H9 (cell line): ENCODE measurements around the gene KCTD2. TPM values are rescaled to one million over a fixed set of nuclear protein-coding genes. Genes with fewer than 3 reads are reported as not detected.
A peak's percentile ranks its signal among the peaks of the same experiment; 100 is the strongest.

Source experiments
- DNase-seq: peaks from one replicate; pipeline ENCODE4 v3.0.0-alpha.2; 2017
- H2AFZ ChIP-seq: one replicate; pipeline ENCODE4 v1.6.1; 2013; ENCODE audit warnings: mild to moderate bottlenecking, low read length, control low read depth, moderate library complexity
- H2AK5ac ChIP-seq: 2 replicates; pipeline ENCODE4 v1.6.1; 2013; ENCODE audit warnings: low read length, control low read depth, mixed read lengths; ENCODE audit not compliant: insufficient read length
- H2BK120ac ChIP-seq: one replicate; pipeline ENCODE4 v1.6.1; 2013; ENCODE audit warnings: low read depth, mild to moderate bottlenecking, low read length, control low read depth, inconsistent platforms; ENCODE audit not compliant: poor library complexity, severe bottlenecking
- H2BK12ac ChIP-seq: 2 replicates; pipeline ENCODE4 v1.6.1; 2013; ENCODE audit warnings: low read length, control low read depth, mixed read lengths, low read depth; ENCODE audit not compliant: insufficient read length
- H2BK15ac ChIP-seq: 2 replicates; pipeline ENCODE4 v1.6.1; 2013; ENCODE audit warnings: low read depth, low read length, control low read depth
- H2BK20ac ChIP-seq: one replicate; pipeline ENCODE4 v1.6.1; 2013; ENCODE audit warnings: low read depth, mild to moderate bottlenecking, low read length, control low read depth, inconsistent platforms; ENCODE audit not compliant: poor library complexity, severe bottlenecking
- H2BK5ac ChIP-seq: 2 replicates; pipeline ENCODE4 v1.6.1; 2013; ENCODE audit warnings: low read length, control low read depth, mixed read lengths; ENCODE audit not compliant: insufficient read length
- H3K14ac ChIP-seq: 2 replicates; pipeline ENCODE4 v1.6.1; 2013; ENCODE audit warnings: low read length, control low read depth; ENCODE audit not compliant: insufficient read depth
- H3K18ac ChIP-seq: 2 replicates; pipeline ENCODE4 v1.6.1; 2013; ENCODE audit warnings: low read depth, mild to moderate bottlenecking, mixed read lengths, low read length, control low read depth; ENCODE audit not compliant: insufficient read length
- H3K23ac ChIP-seq: 2 replicates; pipeline ENCODE4 v1.6.1; 2013; ENCODE audit warnings: low read length, control low read depth, mixed read lengths, low read depth; ENCODE audit not compliant: insufficient read length
- H3K23me2 ChIP-seq: 2 replicates; pipeline ENCODE4 v1.6.1; 2013; ENCODE audit warnings: low read depth, mild to moderate bottlenecking, mixed read lengths, low read length, control low read depth; ENCODE audit not compliant: insufficient read length, poor library complexity, severe bottlenecking
- H3K27ac ChIP-seq: 2 replicates; pipeline ENCODE4 v1.5.1; 2013; ENCODE audit warnings: low read length, control low read depth, mixed read lengths, low read depth; ENCODE audit not compliant: insufficient read length
- H3K27me3 ChIP-seq: 2 replicates; pipeline ENCODE4 v1.6.1; 2013; ENCODE audit warnings: low read length, control low read depth, inconsistent platforms; ENCODE audit not compliant: insufficient read depth
- H3K4ac ChIP-seq: 2 replicates; pipeline ENCODE4 v1.6.1; 2013; ENCODE audit warnings: low read depth, mild to moderate bottlenecking, control low read depth, inconsistent platforms, low read length, moderate library complexity
- H3K4me1 ChIP-seq: 2 replicates; pipeline ENCODE4 v1.6.1; 2013; ENCODE audit warnings: low read length, control low read depth, inconsistent platforms; ENCODE audit not compliant: insufficient read depth
- H3K4me2 ChIP-seq: 2 replicates; pipeline ENCODE4 v1.6.1; 2013; ENCODE audit warnings: low read length, control low read depth, mixed read lengths; ENCODE audit not compliant: insufficient read length, insufficient read depth
- H3K56ac ChIP-seq: 2 replicates; pipeline ENCODE4 v1.6.1; 2013; ENCODE audit warnings: low read depth, mild to moderate bottlenecking, mixed read lengths, low read length, control low read depth; ENCODE audit not compliant: insufficient read length
- H3K79me1 ChIP-seq: 2 replicates; pipeline ENCODE4 v1.6.1; 2013; ENCODE audit warnings: low read depth, mild to moderate bottlenecking, moderate library complexity, low read length, control low read depth, inconsistent platforms; ENCODE audit not compliant: insufficient read depth, poor library complexity, severe bottlenecking
- H3K79me2 ChIP-seq: 2 replicates; pipeline ENCODE4 v1.6.1; 2013; ENCODE audit warnings: low read length, control low read depth, inconsistent platforms; ENCODE audit not compliant: insufficient read depth
- H3K9ac ChIP-seq: 2 replicates; pipeline ENCODE4 v1.6.1; 2013; ENCODE audit warnings: low read length, control low read depth, mixed read lengths; ENCODE audit not compliant: insufficient read length; ENCODE audit errors: extremely low read depth
- H3K9me3 ChIP-seq: one replicate; pipeline ENCODE4 v1.6.1; 2013; ENCODE audit warnings: low read depth, low read length, inconsistent platforms; ENCODE audit not compliant: control insufficient read depth
- H3T11ph ChIP-seq: one replicate; pipeline ENCODE4 v1.6.1; 2013; ENCODE audit warnings: mild to moderate bottlenecking, low read length, control low read depth, inconsistent platforms
- H4K20me1 ChIP-seq: one replicate; pipeline ENCODE4 v1.6.1; 2013; ENCODE audit not compliant: control insufficient read depth, insufficient read length, insufficient read depth
- H4K5ac ChIP-seq: 2 replicates; pipeline ENCODE4 v1.6.1; 2013; ENCODE audit warnings: low read depth, mild to moderate bottlenecking, mixed read lengths, low read length, control low read depth; ENCODE audit not compliant: insufficient read length
- H4K8ac ChIP-seq: replicated peaks from 2 replicates; pipeline ENCODE4 v1.6.1; 2013; ENCODE audit warnings: low read length, control low read depth, mixed read lengths, low read depth; ENCODE audit not compliant: insufficient read length
- H4K91ac ChIP-seq: 2 replicates; pipeline ENCODE4 v1.6.1; 2013; ENCODE audit warnings: low read depth, mild to moderate bottlenecking, moderate library complexity, mixed read lengths, low read length, control low read depth; ENCODE audit not compliant: insufficient read length
- H3K27ac Mint-ChIP-seq, 3 experiments: 2 replicates in 2 of 3; 3 replicates in 1 of 3; pipeline ENCODE4 v1.8.0; 2020 to 2021; ENCODE audit warnings: mixed read lengths in 3 of 3, mild to moderate bottlenecking in 1 of 3, moderate library complexity in 1 of 3
- H3K27me3 Mint-ChIP-seq: 2 replicates; pipeline ENCODE4 v1.8.0; 2021; ENCODE audit warnings: low read depth, mild to moderate bottlenecking, moderate library complexity, mixed read lengths
- H3K36me3 Mint-ChIP-seq, 3 experiments: 2 replicates in 2 of 3; 3 replicates in 1 of 3; pipeline ENCODE4 v1.8.0; 2020 to 2021; ENCODE audit warnings: low read depth in 3 of 3, mixed read lengths in 3 of 3; ENCODE audit not compliant: insufficient read depth in 1 of 3
- H3K4me1 Mint-ChIP-seq, 2 experiments: 2 replicates each; pipeline ENCODE4 v1.8.0; 2020; ENCODE audit warnings: mixed read lengths in 2 of 2
- H3K4me3 Mint-ChIP-seq, 2 experiments: 2 replicates in 1 of 2; 3 replicates in 1 of 2; pipeline ENCODE4 v1.8.0; 2020 to 2021; ENCODE audit warnings: mild to moderate bottlenecking in 2 of 2, mixed read lengths in 2 of 2, moderate library complexity in 1 of 2
- H3K9me3 Mint-ChIP-seq, 2 experiments: 2 replicates in 1 of 2; 3 replicates in 1 of 2; pipeline ENCODE4 v1.8.0; 2020; ENCODE audit warnings: mild to moderate bottlenecking in 2 of 2, mixed read lengths in 2 of 2, moderate library complexity in 1 of 2
- CTCF ChIP-seq: fragments of 200-600 bp; sonication (generic); conservative IDR thresholded peaks from 3 replicates; pipeline ENCODE4 v1.8.0; 2021; ENCODE audit warnings: antibody characterized with exemption, mild to moderate bottlenecking
- WGBS: extraction: QIAGEN DNeasy Blood & Tissue Kit; methylation state at CpG from one replicate; pipeline ENCODE4 v1.1.7; 2013; ENCODE audit warnings: missing lambda C conversion rate, low lambda C conversion rate, mixed read lengths; ENCODE audit not compliant: insufficient read length; ENCODE audit errors: extremely low coverage; 5-methylcytosine and 5-hydroxymethylcytosine counted together
- total RNA-seq: library from RNA; stranded (reverse); gene quantifications from 2 replicates; pipeline ENCODE4 v1.2.1, GENCODE V29; 2021

The KCTD2 gene
- total RNA-seq, 1 experiment from 2014 or later: 40.1 TPM

- Histone ChIP-seq H3K23me2 (no peaks in the 10 kb centered on the region), H2BK120ac (no peak overlapping the region), H3K23ac (no peak overlapping the region), H2AK5ac (no peak overlapping the region), H3K27ac (no peak overlapping the region), H3T11ph (no peak overlapping the region), H4K5ac (no peak overlapping the region), H3K9ac (no peak overlapping the region), H3K18ac (no peak overlapping the region), H4K20me1 (no peaks in the 10 kb centered on the region), H2BK5ac (no peak overlapping the region), H3K79me2 (no peaks in the 10 kb centered on the region), H3K14ac (no peak overlapping the region; the same call in 1 of the 2 replicates), H3K79me1 (no peaks in the 10 kb centered on the region), H3K4ac (no peak overlapping the region), H3K4me2 (no peak overlapping the region), H2BK12ac (no peak overlapping the region), H2BK15ac (no peak overlapping the region), H3K56ac (no peak overlapping the region), H3K27me3 (no peaks in the 10 kb centered on the region), H3K9me3 (no peaks in the 10 kb centered on the region), H2AFZ (no peak overlapping the region), H3K4me1 (no peaks in the 10 kb centered on the region; the same call in 1 of the 2 replicates), H4K8ac (no peak overlapping the region), H2BK20ac (no peak overlapping the region), H4K91ac (no peak overlapping the region)
- no peaks in the 10 kb centered on the region; the same call in 1 of the 2 replicates for H3K27me3 Mint-ChIP-seq
- no CpG with 5 or more reads among the region's 30 CpGs for WGBS
- H3K4me3 Mint-ChIP-seq: no peak overlapping the region
- H3K27ac Mint-ChIP-seq: no peak overlapping the region
- TF ChIP-seq CTCF: no peak
- H3K36me3 Mint-ChIP-seq: no peaks in the 10 kb centered on the region
- H3K4me1 Mint-ChIP-seq: peaks cover 22 to 26% of the 10 kb centered on the region in 2 experiments
- no peaks in the 10 kb centered on the region; a peak in 1 of 5 replicates for H3K9me3 Mint-ChIP-seq
- DNase-seq: peak; percentile 63
These were observed 30.1 kb downstream of the KCTD2 start for GRCh38 chr17:75077072-75077495.
